Smooth muscle cell (in vitro differentiated cells): Measurements from ENCODE around the gene TECTA. TPM values are rescaled to one million over a fixed set of nuclear protein-coding genes. Genes with fewer than 3 reads are reported as not detected.

Experiments
- DNase-seq: peaks from one replicate; lab custom pipeline; 2025; ENCODE audit not compliant: unreplicated experiment; lab: John Stamatoyannopoulos, UW
- H2AFZ ChIP-seq: fragments of 200-600 bp; sonication (generic); 2 replicates; pipeline ENCODE4 v1.6.0; 2016; ENCODE audit warnings: antibody characterized with exemption, low read depth, mild to moderate bottlenecking
- H3F3A ChIP-seq: fragments of 200-600 bp; sonication (generic); 2 replicates; pipeline ENCODE4 v1.6.0; 2017; ENCODE audit warnings: antibody characterized with exemption, low read depth
- H3K27ac ChIP-seq: fragments of 200-600 bp; sonication (generic); 2 replicates; pipeline ENCODE4 v1.5.1; 2016; ENCODE audit warnings: low read depth, mild to moderate bottlenecking
- H3K27me3 ChIP-seq: fragments of 200-600 bp; sonication (generic); 2 replicates; pipeline ENCODE4 v1.6.1; 2016; ENCODE audit warnings: low read depth, mild to moderate bottlenecking
- H3K36me3 ChIP-seq: fragments of 200-600 bp; sonication (generic); 2 replicates; pipeline ENCODE4 v1.5.1; 2016; ENCODE audit warnings: low read depth
- H3K4me1 ChIP-seq: fragments of 200-600 bp; sonication (generic); 2 replicates; pipeline ENCODE4 v1.5.1; 2016; ENCODE audit warnings: low read depth
- H3K4me2 ChIP-seq: fragments of 200-600 bp; sonication (generic); 2 replicates; pipeline ENCODE4 v1.6.0; 2016; ENCODE audit warnings: mild to moderate bottlenecking
- H3K4me3 ChIP-seq: fragments of 200-600 bp; sonication (generic); 2 replicates; pipeline ENCODE4 v1.5.1; 2016; ENCODE audit warnings: mild to moderate bottlenecking
- H3K79me2 ChIP-seq: fragments of 200-600 bp; sonication (generic); 2 replicates; pipeline ENCODE4 v1.6.0; 2016; ENCODE audit warnings: low read depth, mild to moderate bottlenecking
- H3K9ac ChIP-seq: fragments of 200-600 bp; sonication (generic); 2 replicates; pipeline ENCODE4 v1.6.0; 2016; ENCODE audit warnings: low read depth
- H3K9me3 ChIP-seq: fragments of 200-600 bp; sonication (generic); replicated peaks from 2 replicates; pipeline ENCODE4 v1.5.1; 2016; ENCODE audit warnings: low read depth
- H4K20me1 ChIP-seq: fragments of 200-600 bp; sonication (generic); 2 replicates; pipeline ENCODE4 v1.6.0; 2016; ENCODE audit warnings: low read depth
- CTCF ChIP-seq: fragments of 200-600 bp; sonication (generic); IDR thresholded peaks from 2 replicates; pipeline ENCODE4 v1.5.1; 2017; ENCODE audit warnings: borderline replicate concordance, mild to moderate bottlenecking, antibody characterized with exemption; ENCODE audit not compliant: insufficient read depth, poor library complexity, severe bottlenecking
- WGBS: methylation state at CpG from one replicate; pipeline ENCODE4 v1.1.7; 2016; ENCODE audit warnings: low lambda C conversion rate; 5-methylcytosine and 5-hydroxymethylcytosine counted together
- polyA plus RNA-seq: library from polyadenylated mRNA; unstranded; fragments of >200 nt; fragmentation: Nextera tagmentation; extraction: Ambion mirVana; gene quantifications from 2 replicates; pipeline ENCODE4 v1.2.1, GENCODE V29; 2016
- total RNA-seq: library from RNA; depleted of rRNA; stranded (reverse); fragments of >200 nt; gene quantifications from 2 replicates; pipeline ENCODE4 v1.2.3, GENCODE V29; 2014

The TECTA gene
- total and polyA plus RNA-seq, 2 experiments from 2014 or later: 0.59 to 1.5 TPM

GRCh38 chr11:121211626-121212025, 110.6 kb downstream of the TECTA start:
- Histone ChIP-seq H3K4me3 (no peak overlapping the region), H3K4me2 (no peak overlapping the region), H3F3A (no peaks in the 10 kb centered on the region), H3K9ac (no peak overlapping the region), H3K4me1 (no peaks in the 10 kb centered on the region), H3K36me3 (no peaks in the 10 kb centered on the region), H3K27ac (no peak overlapping the region), H2AFZ (no peak overlapping the region), H3K27me3 (no peaks in the 10 kb centered on the region), H3K9me3 (no peaks in the 10 kb centered on the region), H3K79me2 (no peaks in the 10 kb centered on the region), H4K20me1 (no peaks in the 10 kb centered on the region)
- DNase-seq: no peak
- 93% methylated on average over 1 of the region's 1 CpG for WGBS
- no peak for TF ChIP-seq CTCF

GRCh38 chr11:121212536-121213361, 111.7 kb downstream of the TECTA start:
- H3K27me3 ChIP-seq: no peaks in the 10 kb centered on the region
- no peaks in the 10 kb centered on the region for H3K79me2 ChIP-seq
- no peaks in the 10 kb centered on the region for H3K36me3 ChIP-seq
- H3K9ac ChIP-seq: no peak overlapping the region
- DNase-seq: no peak
- H3K4me2 ChIP-seq: no peak overlapping the region
- WGBS: 76% methylated on average over 3 of the region's 3 CpGs
- H2AFZ ChIP-seq: no peak overlapping the region
- no peaks in the 10 kb centered on the region for H3K9me3 ChIP-seq
- no peak for TF ChIP-seq CTCF
- H3F3A ChIP-seq: no peaks in the 10 kb centered on the region
- no peak overlapping the region for H3K4me3 ChIP-seq
- no peaks in the 10 kb centered on the region for H4K20me1 ChIP-seq
- no peaks in the 10 kb centered on the region for H3K4me1 ChIP-seq
- no peak overlapping the region for H3K27ac ChIP-seq

- Histone ChIP-seq H3K9me3 (no peaks in the 10 kb centered on the region), H3K27me3 (no peaks in the 10 kb centered on the region), H3K4me3 (no peak overlapping the region), H3K4me1 (no peaks in the 10 kb centered on the region), H3K36me3 (no peaks in the 10 kb centered on the region), H3K9ac (no peak overlapping the region), H3K4me2 (no peak overlapping the region), H3K79me2 (no peaks in the 10 kb centered on the region), H4K20me1 (no peaks in the 10 kb centered on the region), H3F3A (no peaks in the 10 kb centered on the region), H2AFZ (no peak overlapping the region), H3K27ac (no peak overlapping the region)
- no peak for TF ChIP-seq CTCF
- WGBS: 82% methylated on average over 3 of the region's 3 CpGs
- DNase-seq: no peak
Measured at GRCh38 chr11:121213362-121213893, 112.4 kb downstream of the TECTA start.

DNA sequence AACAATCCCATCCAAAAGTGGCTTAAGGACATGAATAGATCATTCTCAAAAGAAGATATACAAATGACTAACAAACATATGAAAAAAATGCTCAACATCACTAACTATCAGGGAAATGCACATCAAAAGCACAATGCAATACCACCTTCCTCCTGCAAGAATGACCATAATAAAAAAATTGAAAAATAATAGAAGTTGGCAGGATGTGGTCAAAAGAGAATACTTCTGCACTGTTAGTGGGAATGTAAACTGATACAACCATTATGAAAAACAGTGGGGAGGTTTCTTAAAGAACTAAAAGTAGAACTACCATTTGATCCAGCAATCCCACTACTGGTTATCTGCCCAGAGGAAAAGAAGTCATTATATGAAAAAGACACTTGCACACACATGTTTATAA, 113.8 kb downstream of the TECTA start:
- Histone ChIP-seq H2AFZ (no peak overlapping the region), H3K36me3 (no peaks in the 10 kb centered on the region), H4K20me1 (no peaks in the 10 kb centered on the region), H3K4me2 (no peak overlapping the region), H3K27ac (no peak overlapping the region), H3K4me3 (no peak overlapping the region), H3K27me3 (no peaks in the 10 kb centered on the region), H3F3A (no peaks in the 10 kb centered on the region), H3K79me2 (no peaks in the 10 kb centered on the region), H3K9ac (no peak overlapping the region), H3K4me1 (no peaks in the 10 kb centered on the region), H3K9me3 (no peaks in the 10 kb centered on the region)
- no peak for TF ChIP-seq CTCF
- no peak for DNase-seq
